Trophoblast cell (in vitro differentiated cells and primary cell): ENCODE measurements around the gene TPI1.

Experiments used
- DNase-seq, 2 donors: peaks; one replicate each; pipeline ENCODE4 v3.0.0-alpha.2; 2016
- H2AFZ ChIP-seq: 2 replicates; pipeline ENCODE4 v1.6.1; 2013; ENCODE audit warnings: low read length, moderate library complexity, mild to moderate bottlenecking; ENCODE audit not compliant: insufficient read depth, poor library complexity
- H2AK5ac ChIP-seq: 2 replicates; pipeline ENCODE4 v1.6.1; 2013; ENCODE audit warnings: mild to moderate bottlenecking, low read length
- H2BK120ac ChIP-seq: 2 replicates; pipeline ENCODE4 v1.6.1; 2013; ENCODE audit warnings: low read length, mild to moderate bottlenecking, moderate library complexity; ENCODE audit not compliant: insufficient read depth, poor library complexity
- H2BK12ac ChIP-seq: 2 replicates; pipeline ENCODE4 v1.6.1; 2013; ENCODE audit warnings: mild to moderate bottlenecking, low read length, moderate library complexity
- H2BK5ac ChIP-seq: 2 replicates; pipeline ENCODE4 v1.6.1; 2013; ENCODE audit warnings: low read length, low read depth, moderate library complexity, mild to moderate bottlenecking; ENCODE audit not compliant: poor library complexity
- H3K14ac ChIP-seq: 2 replicates; pipeline ENCODE4 v1.6.1; 2013; ENCODE audit warnings: mild to moderate bottlenecking, low read length
- H3K18ac ChIP-seq: 2 replicates; pipeline ENCODE4 v1.6.1; 2013; ENCODE audit warnings: mild to moderate bottlenecking, low read length
- H3K23ac ChIP-seq: 2 replicates; pipeline ENCODE4 v1.6.1; 2013; ENCODE audit warnings: low read length
- H3K27ac ChIP-seq: 2 replicates; pipeline ENCODE4 v1.5.1; 2013; ENCODE audit warnings: low read depth, mild to moderate bottlenecking, inconsistent platforms, low read length, moderate library complexity
- H3K27me3 ChIP-seq: 2 replicates; pipeline ENCODE4 v1.6.1; 2013; ENCODE audit warnings: inconsistent platforms, mild to moderate bottlenecking, low read length, moderate library complexity; ENCODE audit not compliant: insufficient read depth
- H3K36me3 ChIP-seq, 2 experiments: 1 replicate in 1 of 2; 2 replicates in 1 of 2; pipeline ENCODE4 v1.6.1; 2013; ENCODE audit warnings: low read length in 2 of 2, mild to moderate bottlenecking in 2 of 2, moderate library complexity in 1 of 2; ENCODE audit not compliant: insufficient read depth in 2 of 2, control insufficient read depth in 1 of 2
- H3K4ac ChIP-seq: 2 replicates; pipeline ENCODE4 v1.6.1; 2013; ENCODE audit warnings: low read depth, mild to moderate bottlenecking, low read length, moderate library complexity
- H3K4me1 ChIP-seq, 2 experiments: 1 replicate in 1 of 2; 2 replicates in 1 of 2; pipeline ENCODE4 v1.6.1; 2013; ENCODE audit warnings: low read length in 2 of 2, mild to moderate bottlenecking in 2 of 2, moderate library complexity in 1 of 2; ENCODE audit not compliant: insufficient read depth in 2 of 2, control insufficient read depth in 1 of 2
- H3K4me2 ChIP-seq: 2 replicates; pipeline ENCODE4 v1.6.1; 2013; ENCODE audit warnings: inconsistent platforms, mild to moderate bottlenecking, low read length, moderate library complexity
- H3K4me3 ChIP-seq: 2 replicates; pipeline ENCODE4 v1.5.1; 2013; ENCODE audit warnings: mild to moderate bottlenecking, low read depth, low read length, inconsistent platforms
- H3K79me1 ChIP-seq: one replicate; pipeline ENCODE4 v1.6.1; 2013; ENCODE audit warnings: low read length
- H3K79me2 ChIP-seq: 2 replicates; pipeline ENCODE4 v1.6.1; 2013; ENCODE audit warnings: low read length, mild to moderate bottlenecking; ENCODE audit not compliant: control insufficient read depth, insufficient read depth, poor library complexity
- H3K9ac ChIP-seq: 2 replicates; pipeline ENCODE4 v1.6.1; 2013; ENCODE audit warnings: mild to moderate bottlenecking, low read length
- H3K9me3 ChIP-seq: 2 replicates; pipeline ENCODE4 v1.6.1; 2013; ENCODE audit warnings: low read depth, mild to moderate bottlenecking, control low read depth, inconsistent platforms, low read length; ENCODE audit not compliant: insufficient read depth
- H4K12ac ChIP-seq: 2 replicates; pipeline ENCODE4 v1.6.1; 2013; ENCODE audit warnings: low read depth, mild to moderate bottlenecking, low read length, moderate library complexity
- H4K8ac ChIP-seq: 2 replicates; pipeline ENCODE4 v1.6.1; 2013; ENCODE audit warnings: low read depth, mild to moderate bottlenecking, low read length, moderate library complexity
- H4K91ac ChIP-seq: one replicate; pipeline ENCODE4 v1.6.1; 2013; ENCODE audit warnings: low read depth, mild to moderate bottlenecking, low read length, moderate library complexity
- WGBS: extraction: QIAGEN DNeasy Blood & Tissue Kit; methylation state at CpG from one replicate; pipeline ENCODE4 v1.1.7; 2013; ENCODE audit warnings: missing lambda C conversion rate; ENCODE audit not compliant: insufficient read length, insufficient coverage; ENCODE audit errors: extremely low coverage; 5-methylcytosine and 5-hydroxymethylcytosine counted together

TPI1 gene

DNA sequence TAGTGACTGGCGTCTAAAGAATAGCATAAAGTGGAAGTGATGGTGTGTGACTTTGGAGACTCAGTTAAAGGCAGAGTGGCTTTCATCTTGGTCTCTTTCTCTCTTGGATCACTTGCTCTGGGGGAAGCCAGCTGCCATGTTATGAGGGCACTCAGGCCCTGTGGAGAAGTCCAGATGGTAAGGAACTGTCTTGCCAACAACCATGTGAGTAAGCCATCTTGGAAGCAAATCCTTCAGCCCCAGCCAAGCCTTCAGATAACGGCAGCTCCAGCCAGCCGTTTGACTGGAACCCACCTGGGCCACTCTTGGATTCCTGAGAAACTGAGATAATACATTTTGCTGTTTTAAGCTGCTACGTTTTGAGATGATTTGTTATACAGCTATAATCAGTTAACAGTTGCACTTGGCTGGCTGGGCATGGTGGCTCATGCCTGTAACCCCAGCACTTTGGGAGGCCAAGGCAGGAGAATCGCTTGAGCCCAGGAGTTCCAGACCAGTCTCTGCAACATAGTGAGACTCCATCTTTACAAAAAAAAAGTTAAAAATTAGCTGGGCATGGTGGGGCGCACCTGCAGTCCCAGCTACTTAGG, 29.6 kb downstream of the TPI1 start:
- Histone ChIP-seq H2BK5ac (no peak overlapping the region), H3K9ac (no peak overlapping the region), H3K4me2 (no peak overlapping the region), H2AFZ (no peak overlapping the region), H3K4me3 (no peak overlapping the region), H2AK5ac (no peak overlapping the region), H4K91ac (no peak overlapping the region), H2BK120ac (no peak overlapping the region), H3K23ac (no peak overlapping the region), H3K18ac (no peak overlapping the region), H3K36me3 (no peaks in the 10 kb centered on the region), H3K4me1 (no peaks in the 10 kb centered on the region), H2BK12ac (no peak overlapping the region), H4K8ac (no peak overlapping the region), H3K4ac (no peak overlapping the region), H4K12ac (no peak overlapping the region), H3K27ac (no peak overlapping the region), H3K79me1 (no peaks in the 10 kb centered on the region), H3K14ac (no peak overlapping the region), H3K27me3 (no peaks in the 10 kb centered on the region), H3K9me3 (no peaks in the 10 kb centered on the region), H3K79me2 (no peaks in the 10 kb centered on the region)
- WGBS, result no CpG with 5 or more reads among the region's 6 CpGs
- no peak for DNase-seq

DNA sequence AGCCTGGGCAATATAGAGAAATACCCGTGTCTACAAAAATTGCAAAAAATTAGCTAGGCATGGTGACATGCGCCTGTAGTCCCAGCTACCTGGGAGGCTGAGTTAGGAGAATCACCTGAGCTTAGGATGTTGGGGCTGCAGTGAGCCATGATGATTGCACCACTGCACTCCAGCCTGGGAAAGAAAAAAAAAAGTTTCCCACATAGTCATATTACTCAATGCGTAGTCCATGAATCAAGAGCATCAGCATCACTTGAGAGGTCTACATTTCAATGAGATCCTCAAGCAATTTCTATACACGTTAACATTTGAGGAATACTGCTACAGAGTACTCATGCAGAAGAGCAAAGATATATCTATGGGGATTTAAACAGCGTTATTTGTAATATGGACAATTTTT, 32.1 kb downstream of the TPI1 start:
- WGBS, result no CpG with 5 or more reads among the region's 5 CpGs
- no peaks in the 10 kb centered on the region for H3K9me3 ChIP-seq
- no peak overlapping the region for H3K4me2 ChIP-seq
- no peak overlapping the region for H4K12ac ChIP-seq
- no peak overlapping the region for H4K91ac ChIP-seq
- no peak overlapping the region for H2AK5ac ChIP-seq
- H2AFZ ChIP-seq, result no peak overlapping the region
- peaks cover 3% of the 10 kb centered on the region for H3K79me1 ChIP-seq
- H2BK120ac ChIP-seq, result no peak overlapping the region
- no peaks in the 10 kb centered on the region for H3K79me2 ChIP-seq
- no peak overlapping the region for H3K18ac ChIP-seq
- no peaks in the 10 kb centered on the region for H3K36me3 ChIP-seq
- no peak overlapping the region for H3K4ac ChIP-seq
- H4K8ac ChIP-seq, result no peak overlapping the region
- DNase-seq, result peak in 1 of 2 donors; percentile 37
- H3K27ac ChIP-seq, result no peak overlapping the region
- no peak overlapping the region for H3K14ac ChIP-seq
- H3K4me3 ChIP-seq, result no peak overlapping the region
- H3K23ac ChIP-seq, result no peak overlapping the region
- no peak overlapping the region for H2BK12ac ChIP-seq
- no peak overlapping the region for H2BK5ac ChIP-seq
- H3K9ac ChIP-seq, result no peak overlapping the region
- H3K4me1 ChIP-seq, result no peaks in the 10 kb centered on the region
- no peaks in the 10 kb centered on the region for H3K27me3 ChIP-seq

DNA sequence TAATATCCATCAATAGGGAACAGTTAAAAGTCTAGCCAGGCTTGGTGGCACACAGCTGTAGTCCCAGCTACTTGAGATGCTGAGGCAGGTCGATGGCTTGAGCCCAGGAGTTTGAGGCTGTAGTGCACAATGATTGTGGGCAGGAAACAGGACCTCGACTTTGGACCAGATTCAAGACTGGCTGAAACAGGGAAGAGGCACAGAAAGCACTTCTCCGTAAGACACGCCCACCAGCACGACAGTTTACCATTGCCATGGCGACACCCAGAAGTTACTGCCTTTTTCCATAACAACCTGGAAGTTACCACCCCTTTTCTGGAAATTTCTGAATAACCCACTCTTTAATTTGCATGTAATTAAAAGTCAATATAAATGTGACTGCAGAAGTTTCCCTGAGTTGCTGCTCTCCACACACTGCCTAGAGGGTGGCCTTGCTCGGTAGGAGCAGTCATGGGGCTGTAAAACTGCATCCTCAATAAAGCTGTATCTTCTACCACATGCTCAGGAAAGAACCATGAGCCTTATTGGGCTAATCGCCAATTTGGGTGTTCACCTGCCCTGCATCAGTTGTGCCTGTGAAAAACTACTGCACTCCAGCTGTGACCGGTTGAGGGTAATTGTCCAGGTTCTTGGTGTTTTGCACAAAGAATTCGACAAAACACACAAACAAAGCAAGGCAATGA, 32.6 kb downstream of the TPI1 start:
- no peak overlapping the region for H3K14ac ChIP-seq
- H2BK5ac ChIP-seq, result no peak overlapping the region
- H2BK12ac ChIP-seq, result no peak overlapping the region
- H2AK5ac ChIP-seq, result no peak overlapping the region
- H4K91ac ChIP-seq, result no peak overlapping the region
- H3K4ac ChIP-seq, result no peak overlapping the region
- H3K23ac ChIP-seq, result no peak overlapping the region
- peaks cover 3% of the 10 kb centered on the region for H3K79me2 ChIP-seq
- peaks cover 6% of the 10 kb centered on the region for H3K79me1 ChIP-seq
- H3K36me3 ChIP-seq, result no peaks in the 10 kb centered on the region
- H2BK120ac ChIP-seq, result no peak overlapping the region
- H3K9me3 ChIP-seq, result no peaks in the 10 kb centered on the region
- H2AFZ ChIP-seq, result no peak overlapping the region
- H3K4me2 ChIP-seq, result no peak overlapping the region
- no peak overlapping the region for H3K18ac ChIP-seq
- no CpG with 5 or more reads among the region's 10 CpGs for WGBS
- no peak overlapping the region for H3K4me3 ChIP-seq
- H3K9ac ChIP-seq, result no peak overlapping the region
- H4K12ac ChIP-seq, result no peak overlapping the region
- no peak overlapping the region for H3K27ac ChIP-seq
- H4K8ac ChIP-seq, result no peak overlapping the region
- H3K4me1 ChIP-seq, result peaks cover under 1 to 2% of the 10 kb centered on the region in 2 experiments
- DNase-seq, result peak in 1 of 2 donors; percentile 20
- H3K27me3 ChIP-seq, result no peaks in the 10 kb centered on the region

DNA sequence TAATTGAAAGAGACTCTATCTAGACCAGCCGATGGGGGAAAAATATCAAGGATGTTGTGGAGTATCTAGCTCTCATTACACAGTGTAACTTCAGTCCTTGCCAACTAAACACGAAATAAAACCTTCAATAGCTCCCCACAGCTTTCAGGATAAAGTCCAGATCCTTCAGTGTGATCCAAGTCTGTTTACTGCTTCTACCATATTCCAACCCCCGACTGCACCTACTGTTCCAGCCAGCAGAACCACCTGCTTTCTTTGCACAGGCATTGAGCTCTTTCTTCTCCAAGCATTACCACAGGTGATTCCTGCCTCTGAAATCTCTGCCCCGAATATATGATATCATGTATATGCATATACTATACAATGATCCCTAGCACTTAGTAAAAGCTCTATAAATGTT, 35.1 kb downstream of the TPI1 start:
- DNase-seq, result no peak
- WGBS, result no CpG with 5 or more reads among the region's 4 CpGs
- H2BK120ac ChIP-seq, result no peak overlapping the region

More for the DNA sequence above, 35.1 kb downstream of the TPI1 start:
- no peak overlapping the region for H3K4me3 ChIP-seq
- H3K27me3 ChIP-seq, result no peaks in the 10 kb centered on the region
- H3K18ac ChIP-seq, result no peak overlapping the region
- H3K23ac ChIP-seq, result no peak overlapping the region
- H3K4me1 ChIP-seq, result peaks cover 4 to 6% of the 10 kb centered on the region in 2 experiments
- H3K4ac ChIP-seq, result no peak overlapping the region
- no peak overlapping the region for H3K4me2 ChIP-seq
- no peak overlapping the region for H3K27ac ChIP-seq
- H3K9ac ChIP-seq, result no peak overlapping the region
- H3K36me3 ChIP-seq, result no peaks in the 10 kb centered on the region
- H4K12ac ChIP-seq, result no peak overlapping the region
- H3K79me1 ChIP-seq, result peaks cover 8% of the 10 kb centered on the region
- H4K8ac ChIP-seq, result no peak overlapping the region
- no peaks in the 10 kb centered on the region for H3K9me3 ChIP-seq
- H3K14ac ChIP-seq, result no peak overlapping the region
- no peak overlapping the region for H2BK12ac ChIP-seq
- peaks cover 3% of the 10 kb centered on the region for H3K79me2 ChIP-seq
- no peak overlapping the region for H2AFZ ChIP-seq
- no peak overlapping the region for H2AK5ac ChIP-seq
- no peak overlapping the region for H4K91ac ChIP-seq
- H2BK5ac ChIP-seq, result no peak overlapping the region
